ENCODE results near the gene TBCD. TPM values are rescaled to one million over a fixed set of nuclear protein-coding genes. Genes with fewer than 3 reads are reported as not detected.

Gene TBCD
- total RNA-seq, 1 experiment from 2014 or later, result 129 TPM

- Mint-ChIP-seq H3K4me1 (peaks cover 22% of the 10 kb centered on the region in 2 experiments), H3K4me3 (no peak overlapping the region), H3K36me3 (ENCODE audit: insufficient read depth in 1 of 3, low read depth in 3 of 3) (peaks cover 61 to 70% (median 70%) of the 10 kb centered on the region in 3 experiments), H3K27ac (peak overlapping the region in 2 of 3 experiments; percentile 7 to 10; a peak in 4 of 7 replicates), H3K9me3 (peaks cover 37 to 39% of the 10 kb centered on the region in 2 experiments), H3K27me3 (ENCODE audit: low read depth) (peaks cover 4% of the 10 kb centered on the region; the same call in 1 of the 2 replicates)
- Histone ChIP-seq H3K79me1 (ENCODE audit: insufficient read depth, low read depth, low read length, poor library complexity, severe bottlenecking) (no peaks in the 10 kb centered on the region), H4K20me1 (ENCODE audit: control insufficient read depth, insufficient read depth, insufficient read length) (no peaks in the 10 kb centered on the region), H2AFZ (ENCODE audit: low read length) (no peak overlapping the region), H4K8ac (replicated peaks; ENCODE audit: insufficient read length, low read depth, low read length) (no peak overlapping the region), H3K4me2 (ENCODE audit: insufficient read depth, insufficient read length, low read length) (no peak overlapping the region), H2BK120ac (ENCODE audit: low read depth, low read length, poor library complexity, severe bottlenecking) (no peak overlapping the region), H3K9ac (ENCODE audit: extremely low read depth, insufficient read length, low read length) (no peak overlapping the region), H3T11ph (ENCODE audit: low read length) (no peak overlapping the region), H4K91ac (ENCODE audit: insufficient read length, low read depth, low read length) (no peak overlapping the region), H3K27me3 (ENCODE audit: insufficient read depth, low read length) (no peaks in the 10 kb centered on the region), H3K56ac (ENCODE audit: insufficient read length, low read depth, low read length) (no peak overlapping the region), H2BK15ac (ENCODE audit: low read depth, low read length) (no peak overlapping the region), H3K9me3 (ENCODE audit: control insufficient read depth, low read depth, low read length) (peaks cover 23% of the 10 kb centered on the region), H3K27ac (ENCODE audit: insufficient read length, low read depth, low read length) (no peak overlapping the region), H3K18ac (ENCODE audit: insufficient read length, low read depth, low read length) (no peak overlapping the region), H2BK5ac (ENCODE audit: insufficient read length, low read length) (no peak overlapping the region), H4K5ac (ENCODE audit: insufficient read length, low read depth, low read length) (no peak overlapping the region), H3K23ac (ENCODE audit: insufficient read length, low read depth, low read length) (no peak overlapping the region), H3K79me2 (ENCODE audit: insufficient read depth, low read length) (no peaks in the 10 kb centered on the region), H2BK20ac (ENCODE audit: low read depth, low read length, poor library complexity, severe bottlenecking) (no peak overlapping the region), H3K23me2 (ENCODE audit: insufficient read length, low read depth, low read length, poor library complexity, severe bottlenecking) (no peaks in the 10 kb centered on the region), H3K4me1 (ENCODE audit: insufficient read depth, low read length) (no peaks in the 10 kb centered on the region; the same call in 1 of the 2 replicates), H3K14ac (ENCODE audit: insufficient read depth, low read length) (no peak overlapping the region), H3K4ac (ENCODE audit: low read depth, low read length) (no peak overlapping the region), H2BK12ac (ENCODE audit: insufficient read length, low read depth, low read length) (no peak overlapping the region), H2AK5ac (ENCODE audit: insufficient read length, low read length) (no peak overlapping the region)
- DNase-seq, result no peak
- TF ChIP-seq CTCF (conservative IDR thresholded peaks at IDR 0.05), result no peak
- WGBS (ENCODE audit: extremely low coverage, insufficient read length, low lambda C conversion rate), result no CpG with 5 or more reads among the region's 16 CpGs
These were observed 70.4 kb downstream of the TBCD start for GRCh38 chr17:82822281-82822680.
